ENCODE data around the gene AGAP3. TPM values are rescaled to one million over a fixed set of nuclear protein-coding genes. Genes with fewer than 3 reads are reported as not detected.
A peak's percentile ranks its signal among the peaks of the same experiment; 100 is the strongest.

AGAP3 gene
- total RNA-seq, 1 experiment from 2014 or later = 126 TPM

- no peak overlapping the region for H3K4me3 ChIP-seq (replicated peaks in 1 of 2; ENCODE audit: low read depth in 1 of 2, low read length in 2 of 2)
- H4K20me1 ChIP-seq (ENCODE audit: insufficient read depth) = no peaks in the 10 kb centered on the region
- H3K9me2 ChIP-seq (ENCODE audit: insufficient read depth) = no peaks in the 10 kb centered on the region
- RAD21 ChIA-PET (ENCODE audit: low non-redundant PET in 1 of 2, low total read pairs in 2 of 2, uncharacterized antibody in 2 of 2, unreplicated experiment in 2 of 2) = no interaction called here
- H2AFZ ChIP-seq (ENCODE audit: low read depth, low read length, poor library complexity, severe bottlenecking) = no peak overlapping the region
- peaks cover 0 to 8% of the 10 kb centered on the region in 2 experiments; a peak in 1 of 4 replicates for H3K9me3 ChIP-seq (ENCODE audit: control insufficient read depth in 1 of 2, insufficient read depth in 1 of 2, low read depth in 1 of 2, low read length in 2 of 2)
- no peak overlapping the region for H3K9ac ChIP-seq (ENCODE audit: low read length)
- no peaks in the 10 kb centered on the region for H3K36me3 ChIP-seq (ENCODE audit: control insufficient read depth in 1 of 2, insufficient read depth in 2 of 2, low read length in 2 of 2)
- POLR2A ChIA-PET = no interaction called here
- H3K4me2 ChIP-seq (ENCODE audit: low read length) = peak overlapping the region; percentile 94
- DNase-seq (ENCODE audit: low read depth, low spot score) (no peak), ATAC-seq (no peak)
- TF ChIP-seq, protein P1, sequence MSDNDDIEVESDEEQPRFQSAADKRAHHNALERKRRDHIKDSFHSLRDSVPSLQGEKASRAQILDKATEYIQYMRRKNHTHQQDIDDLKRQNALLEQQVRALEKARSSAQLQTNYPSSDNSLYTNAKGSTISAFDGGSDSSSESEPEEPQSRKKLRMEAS (IDR thresholded peaks at IDR 0.05) = no peak
- TF ChIP-seq ZFX (IDR thresholded peaks at IDR 0.05) (no peak), JUND (IDR thresholded peaks at IDR 0.05) (no peak), SP1 (IDR thresholded peaks at IDR 0.05; ENCODE audit: low read depth) (no peak), SIN3A (IDR thresholded peaks at IDR 0.05; ENCODE audit: low read depth) (no peak), POLR2A (IDR thresholded peaks at IDR 0.05; ENCODE audit: borderline replicate concordance, extremely low read depth, insufficient read depth, insufficient read length) (no peak), RAD21 (IDR thresholded peaks at IDR 0.05; ENCODE audit: low read depth) (no peak), SRF (IDR thresholded peaks at IDR 0.05; ENCODE audit: low read depth) (no peak), EGR1 (IDR thresholded peaks at IDR 0.05; ENCODE audit: low read depth) (no peak), CBX3 (IDR thresholded peaks at IDR 0.05; ENCODE audit: low read depth) (no peak), ZNF274 (IDR thresholded peaks at IDR 0.05; ENCODE audit: low read depth, low read length) (no peak), POLR2AphosphoS5 (IDR thresholded peaks at IDR 0.05; ENCODE audit: low read depth, low read length) (no peak), YY1 (IDR thresholded peaks at IDR 0.05; ENCODE audit: extremely low read depth, insufficient replicate concordance, low read depth, low read length) (no peak), ZBTB33 (IDR thresholded peaks at IDR 0.05; ENCODE audit: extremely low read depth, insufficient replicate concordance, low read length) (no peak), ELF1 (IDR thresholded peaks at IDR 0.05; ENCODE audit: borderline replicate concordance, low read depth) (no peak), FOSL1 (IDR thresholded peaks at IDR 0.05; ENCODE audit: low read depth) (no peak), TCF7L2 (IDR thresholded peaks at IDR 0.05; ENCODE audit: borderline replicate concordance, extremely low read depth, insufficient read depth, insufficient read length) (no peak)
- TF ChIP-seq, protein P2, sequence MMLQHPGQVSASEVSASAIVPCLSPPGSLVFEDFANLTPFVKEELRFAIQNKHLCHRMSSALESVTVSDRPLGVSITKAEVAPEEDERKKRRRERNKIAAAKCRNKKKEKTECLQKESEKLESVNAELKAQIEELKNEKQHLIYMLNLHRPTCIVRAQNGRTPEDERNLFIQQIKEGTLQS (IDR thresholded peaks at IDR 0.05) = no peak
- no peak overlapping the region for H3K27ac ChIP-seq (ENCODE audit: low read depth, low read length)
- BruUV-seq (replicated peaks) = no TSS peak
- H3K27me3 ChIP-seq (ENCODE audit: insufficient read depth, low read length) = no peaks in the 10 kb centered on the region
- intact Hi-C loops (cut with micrococcal nuclease) = no loop called here
- H3K4me1 ChIP-seq (ENCODE audit: control insufficient read depth in 1 of 2, insufficient read depth in 2 of 2, low read length in 2 of 2) = peaks cover 0 to 12% of the 10 kb centered on the region in 2 experiments; a peak in 2 of 4 replicates
- H3K79me2 ChIP-seq (ENCODE audit: insufficient read depth, low read length) = no peaks in the 10 kb centered on the region
- CTCF ChIA-PET = interaction anchor here (1.0 to 1.3 kb wide), 5 partner anchors 9 to 53 kb away, joined by 3 to 7 read pairs (median 3); no protein-coding TSS in a partner anchor
These were observed 82.5 kb downstream of the AGAP3 start for GRCh38 chr7:151168787-151169162.
